Caco-2 (cell line): Measurements from ENCODE around the gene ENOX1. TPM values are rescaled to one million over a fixed set of nuclear protein-coding genes. Genes with fewer than 3 reads are reported as not detected.

ENCODE experiments used
- BruUV-seq: library from RNA; stranded (reverse); fragments of 400-500 nt; replicated peaks from 2 replicates; lab custom pipeline; 2021; lab: Mats Ljungman, UMichigan
- CTCF ChIA-PET: fragments of 300-600 bp; sonication (Branson Sonifier 250); formaldehyde crosslinking; loops from one replicate; lab custom pipeline; 2022; ENCODE audit warnings: antibody characterized with exemption; lab: Charles Lee
- POLR2A ChIA-PET: fragments of 300-600 bp; sonication (Branson Sonifier 250); formaldehyde crosslinking; loops from one replicate; lab custom pipeline; 2022; ENCODE audit warnings: antibody characterized with exemption; lab: Charles Lee
- DNase-seq, 2 experiments: peaks; one replicate each; pipeline versions ENCODE4 v3.0.0 to v3.0.0-alpha.2; 2020 to 2022
- H3K27me3 ChIP-seq: replicated peaks from 2 replicates; pipeline ENCODE4 v1.6.0; 2011; ENCODE audit warnings: low read length; ENCODE audit not compliant: control insufficient read depth, insufficient read depth
- H3K36me3 ChIP-seq: 2 replicates; pipeline ENCODE4 v1.5.1; 2011; ENCODE audit warnings: low read length; ENCODE audit not compliant: control insufficient read depth, insufficient read depth
- H3K4me1 ChIP-seq: fragments of 250-450 bp; sonication (Bioruptor Pico); 2 replicates; pipeline ENCODE4 v1.5.1; 2020; ENCODE audit warnings: mild to moderate bottlenecking
- H3K4me3 ChIP-seq: 2 replicates; pipeline ENCODE4 v1.5.1; 2011; ENCODE audit warnings: low read depth, mild to moderate bottlenecking, control low read depth, low read length
- H3K9me3 ChIP-seq: fragments of 250-450 bp; sonication (Bioruptor Pico); 2 replicates; pipeline ENCODE4 v1.5.1; 2020; ENCODE audit warnings: mild to moderate bottlenecking, moderate library complexity
- H3K27ac Mint-ChIP-seq: one replicate; pipeline ENCODE4 v1.8.0; 2022; ENCODE audit warnings: mixed read lengths; ENCODE audit not compliant: unreplicated experiment
- H3K27me3 Mint-ChIP-seq: one replicate; pipeline ENCODE4 v1.8.0; 2022; ENCODE audit warnings: mixed read lengths; ENCODE audit not compliant: insufficient read depth, unreplicated experiment
- H3K36me3 Mint-ChIP-seq: one replicate; pipeline ENCODE4 v1.8.0; 2022; ENCODE audit warnings: mild to moderate bottlenecking, mixed read lengths; ENCODE audit not compliant: insufficient read depth, unreplicated experiment
- H3K4me1 Mint-ChIP-seq: one replicate; pipeline ENCODE4 v1.8.0; 2022; ENCODE audit warnings: low read depth, mixed read lengths; ENCODE audit not compliant: unreplicated experiment
- H3K4me3 Mint-ChIP-seq: one replicate; pipeline ENCODE4 v1.8.0; 2022; ENCODE audit warnings: mild to moderate bottlenecking, moderate library complexity, mixed read lengths; ENCODE audit not compliant: unreplicated experiment
- H3K9me3 Mint-ChIP-seq: one replicate; pipeline ENCODE4 v1.8.0; 2022; ENCODE audit warnings: mixed read lengths; ENCODE audit not compliant: unreplicated experiment
- intact Hi-C: fragments of 100-400 bp; cut with micrococcal nuclease; formaldehyde crosslinking; loops from one replicate; pipeline ENCODE4 v1.10.0; 2022; ENCODE audit not compliant: unreplicated experiment
- total RNA-seq: library from RNA; stranded (reverse); gene quantifications from 2 replicates; pipeline ENCODE4 v1.2.3, GENCODE V29; 2022
- TF ChIP-seq, protein P1 (sequence below), 2 experiments: fragments of 200-600 bp in 1 of 2; IDR thresholded peaks; 1 replicate in 1 of 2; 2 replicates in 1 of 2; pipeline versions ENCODE4 v1.5.1 to v1.8.0; 2011 to 2022; ENCODE audit warnings: antibody characterized with exemption in 1 of 2, control low read depth in 1 of 2, inconsistent platforms in 1 of 2, low read depth in 1 of 2, low read length in 1 of 2, mild to moderate bottlenecking in 1 of 2, moderate library complexity in 1 of 2; ENCODE audit not compliant: insufficient read depth in 1 of 2, severe bottlenecking in 1 of 2, unreplicated experiment in 1 of 2

Gene ENOX1
- total RNA-seq, 1 experiment from 2014 or later: 9.1 TPM

GRCh38 chr13:43482026-43482425 is 304.7 kb downstream of the ENOX1 start:
- no peaks in the 10 kb centered on the region for H3K36me3 Mint-ChIP-seq
- H3K27me3 ChIP-seq: no peaks in the 10 kb centered on the region
- no peaks in the 10 kb centered on the region for H3K9me3 Mint-ChIP-seq
- H3K4me1 ChIP-seq: no peaks in the 10 kb centered on the region
- intact Hi-C loops: no loop called here
- no peaks in the 10 kb centered on the region for H3K4me1 Mint-ChIP-seq
- no peak overlapping the region for H3K27ac Mint-ChIP-seq
- no peaks in the 10 kb centered on the region for H3K27me3 Mint-ChIP-seq
- TF ChIP-seq, protein P1, sequence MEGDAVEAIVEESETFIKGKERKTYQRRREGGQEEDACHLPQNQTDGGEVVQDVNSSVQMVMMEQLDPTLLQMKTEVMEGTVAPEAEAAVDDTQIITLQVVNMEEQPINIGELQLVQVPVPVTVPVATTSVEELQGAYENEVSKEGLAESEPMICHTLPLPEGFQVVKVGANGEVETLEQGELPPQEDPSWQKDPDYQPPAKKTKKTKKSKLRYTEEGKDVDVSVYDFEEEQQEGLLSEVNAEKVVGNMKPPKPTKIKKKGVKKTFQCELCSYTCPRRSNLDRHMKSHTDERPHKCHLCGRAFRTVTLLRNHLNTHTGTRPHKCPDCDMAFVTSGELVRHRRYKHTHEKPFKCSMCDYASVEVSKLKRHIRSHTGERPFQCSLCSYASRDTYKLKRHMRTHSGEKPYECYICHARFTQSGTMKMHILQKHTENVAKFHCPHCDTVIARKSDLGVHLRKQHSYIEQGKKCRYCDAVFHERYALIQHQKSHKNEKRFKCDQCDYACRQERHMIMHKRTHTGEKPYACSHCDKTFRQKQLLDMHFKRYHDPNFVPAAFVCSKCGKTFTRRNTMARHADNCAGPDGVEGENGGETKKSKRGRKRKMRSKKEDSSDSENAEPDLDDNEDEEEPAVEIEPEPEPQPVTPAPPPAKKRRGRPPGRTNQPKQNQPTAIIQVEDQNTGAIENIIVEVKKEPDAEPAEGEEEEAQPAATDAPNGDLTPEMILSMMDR (IDR thresholded peaks at IDR 0.05; ENCODE audit: insufficient read depth in 1 of 2, low read depth in 1 of 2, low read length in 1 of 2, severe bottlenecking in 1 of 2, unreplicated experiment in 1 of 2): no peak
- H3K4me3 Mint-ChIP-seq: no peak overlapping the region
- no peak for DNase-seq
- H3K9me3 ChIP-seq: no peaks in the 10 kb centered on the region
- ChIA-PET POLR2A (no interaction called here), CTCF (no interaction called here)
- H3K4me3 ChIP-seq: no peak overlapping the region
- BruUV-seq: no TSS peak
- no peaks in the 10 kb centered on the region; the same call in 1 of the 2 replicates for H3K36me3 ChIP-seq

- no TSS peak for BruUV-seq
- Histone ChIP-seq H3K36me3 (no peaks in the 10 kb centered on the region), H3K4me1 (peaks cover 6% of the 10 kb centered on the region), H3K9me3 (no peaks in the 10 kb centered on the region), H3K27me3 (no peaks in the 10 kb centered on the region), H3K4me3 (no peak overlapping the region)
- DNase-seq: no peak
- Mint-ChIP-seq H3K9me3 (no peaks in the 10 kb centered on the region), H3K27me3 (no peaks in the 10 kb centered on the region), H3K27ac (no peak overlapping the region), H3K36me3 (no peaks in the 10 kb centered on the region), H3K4me3 (no peak overlapping the region), H3K4me1 (peaks cover 2% of the 10 kb centered on the region)
- ChIA-PET CTCF (no interaction called here), POLR2A (no interaction called here)
- intact Hi-C loops: no loop called here
- TF ChIP-seq, protein P1 (IDR thresholded peaks at IDR 0.05; ENCODE audit: insufficient read depth in 1 of 2, low read depth in 1 of 2, low read length in 1 of 2, severe bottlenecking in 1 of 2, unreplicated experiment in 1 of 2): no peak
These were observed 307.9 kb downstream of the ENOX1 start for GRCh38 chr13:43478902-43479301.

DNA sequence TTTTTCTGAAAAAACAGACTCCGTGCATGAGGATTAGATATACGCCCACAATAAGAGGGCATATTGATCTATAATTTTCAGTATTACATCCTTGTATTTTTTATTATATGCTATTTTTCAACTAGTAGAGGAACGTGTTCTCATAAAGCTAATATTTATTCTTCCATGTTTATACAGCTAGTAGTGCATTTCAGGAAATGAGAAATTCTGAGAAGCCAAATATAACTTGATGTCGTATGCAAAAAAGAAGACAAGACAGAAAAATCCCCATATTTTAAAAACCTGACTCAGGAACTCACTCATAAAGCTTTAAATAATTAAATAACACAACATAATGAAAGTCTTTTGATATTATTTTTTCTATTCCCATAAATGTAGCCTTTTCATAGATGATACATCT is 308.6 kb downstream of the ENOX1 start:
- ChIA-PET CTCF (no interaction called here), POLR2A (no interaction called here)
- Histone ChIP-seq H3K4me1 (peaks cover 13% of the 10 kb centered on the region), H3K4me3 (no peak overlapping the region), H3K36me3 (no peaks in the 10 kb centered on the region), H3K27me3 (no peaks in the 10 kb centered on the region), H3K9me3 (no peaks in the 10 kb centered on the region)
- intact Hi-C loops: no loop called here
- Mint-ChIP-seq H3K27ac (no peak overlapping the region), H3K27me3 (no peaks in the 10 kb centered on the region), H3K4me3 (no peak overlapping the region), H3K4me1 (peaks cover 8% of the 10 kb centered on the region), H3K9me3 (no peaks in the 10 kb centered on the region), H3K36me3 (no peaks in the 10 kb centered on the region)
- BruUV-seq: no TSS peak
- no peak for DNase-seq
- TF ChIP-seq, protein P1 (IDR thresholded peaks at IDR 0.05; ENCODE audit: insufficient read depth in 1 of 2, low read depth in 1 of 2, low read length in 1 of 2, severe bottlenecking in 1 of 2, unreplicated experiment in 1 of 2): no peak
